Mesenchymal stem cell (in vitro differentiated cells and primary cell): Measurements from ENCODE around the gene AIPL1.
A peak's percentile ranks its signal among the peaks of the same experiment; 100 is the strongest.

ENCODE experiments used
- DNase-seq: peaks from one replicate; pipeline ENCODE4 v3.0.0-alpha.2; 2013
- H2AFZ ChIP-seq: one replicate; pipeline ENCODE4 v1.6.1; 2013; ENCODE audit warnings: low read depth, mild to moderate bottlenecking, control low read depth, inconsistent platforms, low read length, moderate library complexity
- H2AK5ac ChIP-seq: 2 replicates; pipeline ENCODE4 v1.6.1; 2013; ENCODE audit warnings: low read length, moderate library complexity, mild to moderate bottlenecking, inconsistent platforms; ENCODE audit not compliant: severe bottlenecking
- H2BK120ac ChIP-seq: one replicate; pipeline ENCODE4 v1.6.1; 2013; ENCODE audit warnings: low read depth, mild to moderate bottlenecking, inconsistent platforms, low read length, moderate library complexity
- H2BK12ac ChIP-seq, 2 experiments: one replicate each; pipeline ENCODE4 v1.6.1; 2013; ENCODE audit warnings: inconsistent platforms in 2 of 2, low read length in 2 of 2, mild to moderate bottlenecking in 2 of 2, moderate library complexity in 2 of 2, control low read depth in 1 of 2
- H2BK15ac ChIP-seq: one replicate; pipeline ENCODE4 v1.6.1; 2013; ENCODE audit warnings: mild to moderate bottlenecking, low read depth, inconsistent platforms; ENCODE audit not compliant: poor library complexity, severe bottlenecking
- H2BK5ac ChIP-seq: 2 replicates; pipeline ENCODE4 v1.6.1; 2013; ENCODE audit warnings: low read depth, mild to moderate bottlenecking, low read length, control low read depth, inconsistent platforms; ENCODE audit not compliant: poor library complexity, severe bottlenecking
- H3K14ac ChIP-seq, 2 experiments: one replicate each; pipeline ENCODE4 v1.6.1; 2013; ENCODE audit warnings: inconsistent platforms in 2 of 2, low read length in 2 of 2, control low read depth in 1 of 2, mild to moderate bottlenecking in 1 of 2, moderate library complexity in 1 of 2
- H3K18ac ChIP-seq, 2 experiments: one replicate each; pipeline ENCODE4 v1.6.1; 2013; ENCODE audit warnings: inconsistent platforms in 2 of 2, low read length in 2 of 2, control low read depth in 1 of 2, low read depth in 1 of 2, mild to moderate bottlenecking in 1 of 2
- H3K23ac ChIP-seq, 2 experiments: one replicate each; pipeline ENCODE4 v1.6.1; 2013; ENCODE audit warnings: inconsistent platforms in 2 of 2, low read length in 2 of 2, mild to moderate bottlenecking in 2 of 2, moderate library complexity in 2 of 2, control low read depth in 1 of 2
- H3K27ac ChIP-seq: 2 replicates; pipeline ENCODE4 v1.5.1; 2013; ENCODE audit warnings: mild to moderate bottlenecking, moderate library complexity, low read length, control low read depth, inconsistent platforms; ENCODE audit not compliant: poor library complexity, severe bottlenecking
- H3K27me3 ChIP-seq, 2 experiments: 2 replicates each; pipeline versions ENCODE4 v1.6.1 to v1.7.0; 2013; ENCODE audit warnings: low read length in 2 of 2, mild to moderate bottlenecking in 2 of 2, moderate library complexity in 2 of 2, control low read depth in 1 of 2, inconsistent platforms in 1 of 2; ENCODE audit not compliant: control insufficient read depth in 1 of 2, insufficient read depth in 1 of 2
- H3K36me3 ChIP-seq, 2 experiments: 2 replicates each; pipeline versions ENCODE4 v1.6.1 to v1.7.0; 2013; ENCODE audit warnings: low read length in 2 of 2, control low read depth in 1 of 2, inconsistent platforms in 1 of 2, low read depth in 1 of 2, mild to moderate bottlenecking in 1 of 2; ENCODE audit not compliant: insufficient read depth in 2 of 2, control insufficient read depth in 1 of 2
- H3K4ac ChIP-seq, 2 experiments: one replicate each; pipeline ENCODE4 v1.6.1; 2013; ENCODE audit warnings: inconsistent platforms in 2 of 2, low read length in 2 of 2, mild to moderate bottlenecking in 2 of 2, moderate library complexity in 2 of 2, control low read depth in 1 of 2, low read depth in 1 of 2
- H3K4me1 ChIP-seq: 2 replicates; pipeline ENCODE4 v1.6.1; 2013; ENCODE audit warnings: low read depth, low read length, control low read depth; ENCODE audit not compliant: control insufficient read depth, insufficient read depth
- H3K4me2 ChIP-seq: 2 replicates; pipeline ENCODE4 v1.6.1; 2013; ENCODE audit warnings: low read length, mild to moderate bottlenecking, inconsistent platforms; ENCODE audit not compliant: poor library complexity, severe bottlenecking
- H3K4me3 ChIP-seq, 2 experiments: 2 replicates each; pipeline versions ENCODE4 v1.5.1 to v1.7.0; 2013; ENCODE audit warnings: low read length in 2 of 2, mild to moderate bottlenecking in 2 of 2, control low read depth in 1 of 2, low read depth in 1 of 2; ENCODE audit not compliant: insufficient read depth in 1 of 2
- H3K79me1 ChIP-seq: replicated peaks from 2 replicates; pipeline ENCODE4 v1.6.1; 2013; ENCODE audit warnings: mild to moderate bottlenecking, control low read depth, low read length, inconsistent platforms; ENCODE audit not compliant: poor library complexity, severe bottlenecking
- H3K9ac ChIP-seq: 2 replicates; pipeline ENCODE4 v1.7.0; 2013; ENCODE audit warnings: mild to moderate bottlenecking, low read length, moderate library complexity
- H3K9me3 ChIP-seq: 2 replicates; pipeline ENCODE4 v1.7.0; 2013; ENCODE audit warnings: mild to moderate bottlenecking, low read length; ENCODE audit not compliant: control insufficient read depth
- H4K8ac ChIP-seq: one replicate; pipeline ENCODE4 v1.6.1; 2013; ENCODE audit warnings: inconsistent platforms, mild to moderate bottlenecking, low read length, moderate library complexity
- H4K91ac ChIP-seq: one replicate; pipeline ENCODE4 v1.6.1; 2013; ENCODE audit warnings: mild to moderate bottlenecking, low read length, inconsistent platforms
- WGBS: methylation state at CpG from one replicate; pipeline ENCODE4 v1.1.7; 2013; ENCODE audit warnings: mixed read lengths; 5-methylcytosine and 5-hydroxymethylcytosine counted together

The AIPL1 gene

GRCh38 chr17:6454495-6455320 lies 19.8 kb upstream of the AIPL1 start:
- Histone ChIP-seq H4K91ac (peak overlapping the region; percentile 34), H3K4me3 (peak overlapping the region; percentile 44 to 49), H3K18ac (peak overlapping the region; percentile 47 to 70), H2AFZ (peak overlapping the region; percentile 32), H3K4me1 (peaks cover 19% of the 10 kb centered on the region), H3K9me3 (no peaks in the 10 kb centered on the region), H2AK5ac (no peak overlapping the region), H3K9ac (no peak overlapping the region), H2BK5ac (no peak overlapping the region), H2BK12ac (peak overlapping the region in 1 of 2 experiments; percentile 39), H3K27ac (no peak overlapping the region), H4K8ac (peak overlapping the region; percentile 19), H3K79me1 (no peaks in the 10 kb centered on the region), H3K4me2 (peak overlapping the region; percentile 85), H3K27me3 (peaks cover 16 to 46% of the 10 kb centered on the region in 2 experiments), H2BK15ac (peak overlapping the region; percentile 65), H3K23ac (peak overlapping the region in 1 of 2 experiments; percentile 5), H3K14ac (peak overlapping the region in 1 of 2 experiments; percentile 12), H3K4ac (peak overlapping the region in 1 of 2 experiments; percentile 52), H3K36me3 (peaks cover 0 to 4% of the 10 kb centered on the region in 2 experiments), H2BK120ac (no peak overlapping the region)
- WGBS: 18% methylated on average over 34 of the region's 35 CpGs
- no peak for DNase-seq

GRCh38 chr17:6453279-6454024 lies 18.5 kb upstream of the AIPL1 start:
- Histone ChIP-seq H3K4me2 (no peak overlapping the region), H3K27ac (no peak overlapping the region), H3K18ac (no peak overlapping the region), H3K36me3 (peaks cover 0 to 16% of the 10 kb centered on the region in 2 experiments), H3K79me1 (no peaks in the 10 kb centered on the region), H2AFZ (no peak overlapping the region), H3K9me3 (no peaks in the 10 kb centered on the region), H2AK5ac (no peak overlapping the region), H3K4me3 (no peak overlapping the region), H4K8ac (no peak overlapping the region), H3K23ac (no peak overlapping the region), H2BK120ac (no peak overlapping the region), H2BK15ac (peak overlapping the region; percentile 17), H2BK5ac (no peak overlapping the region), H2BK12ac (no peak overlapping the region), H3K9ac (no peak overlapping the region), H3K14ac (no peak overlapping the region), H3K4ac (no peak overlapping the region), H4K91ac (no peak overlapping the region), H3K27me3 (peaks cover 8 to 34% of the 10 kb centered on the region in 2 experiments), H3K4me1 (peaks cover 21% of the 10 kb centered on the region)
- DNase-seq: no peak
- 81% methylated on average over 13 of the region's 14 CpGs for WGBS

DNA sequence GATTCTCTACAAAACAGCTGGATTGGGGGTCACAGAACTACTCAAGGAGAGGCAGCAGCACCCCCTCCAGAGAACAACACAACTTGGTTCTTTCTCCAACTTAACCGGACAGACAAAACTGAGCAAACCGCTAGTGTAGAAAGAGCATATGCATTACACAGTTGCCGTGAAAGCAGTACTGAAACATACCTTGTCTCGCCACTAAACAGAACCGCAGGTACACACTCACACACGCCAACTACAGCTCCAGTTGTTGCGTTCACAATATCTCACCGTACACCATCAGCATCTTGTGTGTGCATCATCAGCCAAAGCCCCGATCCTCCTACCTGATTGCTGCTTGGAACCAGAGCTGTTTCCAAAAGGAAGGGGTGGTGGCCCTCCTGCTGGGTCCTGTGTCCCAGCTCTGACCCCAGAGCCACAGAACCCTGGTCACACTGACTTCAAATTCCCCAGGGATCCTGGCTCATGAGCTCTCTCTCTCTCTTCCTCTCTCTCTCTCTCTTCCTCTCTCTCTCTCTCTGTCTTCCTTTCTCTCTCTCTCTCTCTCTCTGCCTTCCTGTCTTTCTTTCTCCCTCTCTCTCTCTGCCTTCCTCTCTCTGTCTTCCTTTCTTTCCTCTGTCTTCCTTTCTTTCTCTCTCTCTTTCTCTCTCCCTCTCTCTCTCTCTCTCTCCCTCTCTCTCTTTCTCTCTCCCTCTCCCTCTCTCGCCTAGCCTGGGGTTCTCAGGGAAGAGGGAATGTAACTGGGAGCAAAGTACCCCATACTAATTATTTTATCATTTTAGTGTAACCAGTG lies 17.7 kb upstream of the AIPL1 start:
- H3K4me3 ChIP-seq: no peak overlapping the region
- peaks cover 0 to 17% of the 10 kb centered on the region in 2 experiments for H3K36me3 ChIP-seq
- no peaks in the 10 kb centered on the region for H3K79me1 ChIP-seq
- H3K23ac ChIP-seq: no peak overlapping the region
- no peak overlapping the region for H3K4ac ChIP-seq
- H3K18ac ChIP-seq: no peak overlapping the region
- H3K9ac ChIP-seq: no peak overlapping the region
- H3K4me2 ChIP-seq: no peak overlapping the region
- H2BK120ac ChIP-seq: no peak overlapping the region
- H2BK5ac ChIP-seq: no peak overlapping the region
- DNase-seq: no peak
- no peaks in the 10 kb centered on the region for H3K9me3 ChIP-seq
- WGBS: 94% methylated on average over 9 of the region's 10 CpGs
- no peak overlapping the region for H4K8ac ChIP-seq
- no peak overlapping the region for H2AK5ac ChIP-seq
- H4K91ac ChIP-seq: peak overlapping the region; percentile 4
- no peak overlapping the region for H2AFZ ChIP-seq
- H3K4me1 ChIP-seq: peaks cover 21% of the 10 kb centered on the region
- H3K27ac ChIP-seq: no peak overlapping the region
- H3K14ac ChIP-seq: no peak overlapping the region
- peak overlapping the region in 1 of 2 experiments; percentile 10 for H2BK12ac ChIP-seq
- H3K27me3 ChIP-seq: peaks cover 8 to 31% of the 10 kb centered on the region in 2 experiments
- H2BK15ac ChIP-seq: no peak overlapping the region
